Testis (tissue), 2 donors: ENCODE results near the gene CDKAL1.

ENCODE experiments used
- CTCF ChIP-seq, 3 experiments: fragments of 450-650 bp in 2 of 3; fragments of 200-600 bp in 1 of 3; sonication (generic) in 1 of 3; IDR thresholded peaks; one replicate each; pipeline ENCODE4 v1.5.1; 2016 to 2019; ENCODE audit warnings: antibody characterized with exemption in 3 of 3, mild to moderate bottlenecking in 2 of 3, moderate library complexity in 1 of 3
- POLR2A ChIP-seq: fragments of 450-650 bp; IDR thresholded peaks from one replicate; pipeline ENCODE4 v1.6.1; 2017; ENCODE audit warnings: antibody characterized with exemption, mild to moderate bottlenecking, moderate library complexity

DNA sequence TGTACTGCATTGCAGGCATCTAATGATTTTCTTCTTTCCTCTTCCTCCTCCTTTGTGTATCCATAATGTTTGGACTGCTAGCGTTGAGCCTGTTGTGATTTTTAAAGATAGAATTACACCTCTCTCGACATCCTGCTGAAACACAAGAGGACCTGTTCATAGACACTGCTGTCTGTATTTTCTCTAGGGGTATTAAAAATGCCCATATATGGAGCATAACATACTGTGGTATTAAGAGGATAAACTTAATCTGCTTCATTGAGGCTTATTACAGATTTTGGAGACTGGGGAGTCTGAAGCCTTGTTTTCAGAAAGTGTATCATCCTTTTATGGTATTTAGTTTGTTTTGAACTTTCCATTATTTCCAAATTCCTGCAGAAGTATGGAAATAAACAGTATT, 414.3 kb downstream of the CDKAL1 start:
- TF ChIP-seq CTCF (IDR thresholded peaks at IDR 0.05) (no peak), POLR2A (no peak)
